NOMO-1 treated with dmso at 0.1 percent for 144 hours (cell line): Measurements from ENCODE around the gene WDCP.

Experiments
- DNase-seq: peaks from one replicate; lab custom pipeline; 2025; ENCODE audit not compliant: unreplicated experiment; lab: John Stamatoyannopoulos, UW

Gene WDCP

GRCh38 chr2:24007693-24008092 is 39.5 kb downstream of the WDCP start:
- no peak for DNase-seq

GRCh38 chr2:23994567-23994966 is 52.6 kb downstream of the WDCP start:
- no peak for DNase-seq

- DNase-seq: no peak
Observed at GRCh38 chr2:23993736-23994269, 53.4 kb downstream of the WDCP start.

GRCh38 chr2:23992931-23993330 is 54.3 kb downstream of the WDCP start:
- DNase-seq: no peak

- no peak for DNase-seq
Observed at GRCh38 chr2:23988371-23988770, 58.8 kb downstream of the WDCP start.
